ENCODE measurements around the gene CDK5R2. TPM values are rescaled to one million over a fixed set of nuclear protein-coding genes. Genes with fewer than 3 reads are reported as not detected.

CDK5R2 gene
- total RNA-seq, 1 experiment from 2014 or later, result 0.11 TPM

GRCh38 chr2:218954541-218955300 is 4.7 kb upstream of the CDK5R2 start:
- H3K36me3 ChIP-seq (ENCODE audit: low read depth, low read length), result no peaks in the 10 kb centered on the region
- H3K9ac ChIP-seq (ENCODE audit: low read length), result no peak overlapping the region
- H2AFZ ChIP-seq (ENCODE audit: low read length), result no peak overlapping the region
- no TSS peak for BruUV-seq (replicated peaks)
- H3K4me1 ChIP-seq (ENCODE audit: insufficient read depth, low read length), result 0 out of 2 replicates have a peak, but pooled peaks cover 3% of the 10 kb centered on the region
- no peaks in the 10 kb centered on the region for H3K79me2 ChIP-seq (ENCODE audit: low read length)
- peaks cover 4% of the 10 kb centered on the region; the same call in 1 of the 2 replicates for H3K27me3 ChIP-seq (ENCODE audit: low read length)
- no peak for TF ChIP-seq EZH2phosphoT487 (IDR thresholded peaks at IDR 0.05; ENCODE audit: borderline replicate concordance, low read length)
- TF ChIP-seq EZH2 (IDR thresholded peaks at IDR 0.05; ENCODE audit: low read length, unreplicated experiment), result no peak
- TF ChIP-seq CTCF (conservative IDR thresholded peaks at IDR 0.05; ENCODE audit: low read depth, low read length), result no peak
- ATAC-seq (no peak), DNase-seq (no peak)
- intact Hi-C loops (cut with micrococcal nuclease), result no loop called here
- H3K9me3 ChIP-seq (ENCODE audit: low read length), result no peaks in the 10 kb centered on the region
- no peaks in the 10 kb centered on the region for H3F3A ChIP-seq (ENCODE audit: low read length, unreplicated experiment)
- H3K4me3 ChIP-seq (ENCODE audit: low read length), result no peak overlapping the region
- ChIA-PET POLR2A (ENCODE audit: unreplicated experiment) (no interaction called here), CTCF (no interaction called here)
- H3K27ac ChIP-seq (ENCODE audit: low read length), result no peak overlapping the region
- H3K4me2 ChIP-seq (ENCODE audit: low read length), result no peak overlapping the region
- no peaks in the 10 kb centered on the region for H4K20me1 ChIP-seq (ENCODE audit: low read length)
- no peaks in the 10 kb centered on the region for H3K9me2 ChIP-seq (replicated peaks; ENCODE audit: low read length)

GRCh38 chr2:218956039-218956438 is 3.4 kb upstream of the CDK5R2 start:
- Histone ChIP-seq H3K9me3 (ENCODE audit: low read length) (no peaks in the 10 kb centered on the region), H3K4me3 (ENCODE audit: low read length) (no peak overlapping the region), H3K79me2 (ENCODE audit: low read length) (no peaks in the 10 kb centered on the region), H3K4me2 (ENCODE audit: low read length) (no peak overlapping the region), H3F3A (ENCODE audit: low read length, unreplicated experiment) (no peaks in the 10 kb centered on the region), H2AFZ (ENCODE audit: low read length) (no peak overlapping the region), H3K27me3 (ENCODE audit: low read length) (peaks cover 12% of the 10 kb centered on the region), H3K36me3 (ENCODE audit: low read depth, low read length) (no peaks in the 10 kb centered on the region), H3K27ac (ENCODE audit: low read length) (no peak overlapping the region), H3K9ac (ENCODE audit: low read length) (no peak overlapping the region), H3K9me2 (replicated peaks; ENCODE audit: low read length) (no peaks in the 10 kb centered on the region), H4K20me1 (ENCODE audit: low read length) (no peaks in the 10 kb centered on the region), H3K4me1 (ENCODE audit: insufficient read depth, low read length) (peaks cover 12% of the 10 kb centered on the region; the same call in 1 of the 2 replicates)
- ChIA-PET POLR2A (ENCODE audit: unreplicated experiment) (no interaction called here), CTCF (no interaction called here)
- DNase-seq, result no peak
- BruUV-seq (replicated peaks), result no TSS peak
- no peak for TF ChIP-seq EZH2phosphoT487 (IDR thresholded peaks at IDR 0.05; ENCODE audit: borderline replicate concordance, low read length)
- TF ChIP-seq CTCF (conservative IDR thresholded peaks at IDR 0.05; ENCODE audit: low read depth, low read length), result no peak
- TF ChIP-seq EZH2 (IDR thresholded peaks at IDR 0.05; ENCODE audit: low read length, unreplicated experiment), result no peak
- no peak for ATAC-seq
- intact Hi-C loops (cut with micrococcal nuclease), result no loop called here

- BruUV-seq (replicated peaks), result no TSS peak
- no peaks in the 10 kb centered on the region for H3K9me2 ChIP-seq (replicated peaks; ENCODE audit: low read length)
- POLR2A ChIA-PET (ENCODE audit: unreplicated experiment), result no interaction called here
- no peak overlapping the region for H2AFZ ChIP-seq (ENCODE audit: low read length)
- H3K9me3 ChIP-seq (ENCODE audit: low read length), result no peaks in the 10 kb centered on the region
- H4K20me1 ChIP-seq (ENCODE audit: low read length), result no peaks in the 10 kb centered on the region
- ATAC-seq (no peak), DNase-seq (no peak)
- no peaks in the 10 kb centered on the region for H3K79me2 ChIP-seq (ENCODE audit: low read length)
- H3K9ac ChIP-seq (ENCODE audit: low read length), result no peak overlapping the region
- H3K4me3 ChIP-seq (ENCODE audit: low read length), result no peak overlapping the region
- no peak overlapping the region for H3K27ac ChIP-seq (ENCODE audit: low read length)
- H3F3A ChIP-seq (ENCODE audit: low read length, unreplicated experiment), result no peaks in the 10 kb centered on the region
- H3K27me3 ChIP-seq (ENCODE audit: low read length), result peaks cover 19% of the 10 kb centered on the region
- H3K4me1 ChIP-seq (ENCODE audit: insufficient read depth, low read length), result peaks cover 16% of the 10 kb centered on the region; the same call in 1 of the 2 replicates
- CTCF ChIA-PET, result no interaction called here
- TF ChIP-seq CTCF (conservative IDR thresholded peaks at IDR 0.05; ENCODE audit: low read depth, low read length) (no peak), EZH2phosphoT487 (IDR thresholded peaks at IDR 0.05; ENCODE audit: borderline replicate concordance, low read length) (no peak), EZH2 (IDR thresholded peaks at IDR 0.05; ENCODE audit: low read length, unreplicated experiment) (no peak)
- no peaks in the 10 kb centered on the region for H3K36me3 ChIP-seq (ENCODE audit: low read depth, low read length)
- intact Hi-C loops (cut with micrococcal nuclease), result no loop called here
- H3K4me2 ChIP-seq (ENCODE audit: low read length), result no peak overlapping the region
These were observed 1.8 kb upstream of the CDK5R2 start for GRCh38 chr2:218957671-218958070.
